Measurements from ENCODE around the gene MFNG.
A peak's percentile ranks its signal among the peaks of the same experiment; 100 is the strongest.

Gene MFNG

GRCh38 chr22:37503850-37504249 is 17.7 kb upstream of the MFNG start:
- Histone ChIP-seq H3K27me3 (peaks cover 0 to 26% of the 10 kb centered on the region in 2 donors), H3K4me3 (no peak overlapping the region), H3K36me3 (peaks cover 0 to 30% (median 0%) of the 10 kb centered on the region in 3 donors), H3K27ac (no peak overlapping the region), H3K4me1 (peaks cover 0 to 17% (median 9%) of the 10 kb centered on the region in 4 donors), H3K9me3 (no peaks in the 10 kb centered on the region)
- TF ChIP-seq, protein P1, sequence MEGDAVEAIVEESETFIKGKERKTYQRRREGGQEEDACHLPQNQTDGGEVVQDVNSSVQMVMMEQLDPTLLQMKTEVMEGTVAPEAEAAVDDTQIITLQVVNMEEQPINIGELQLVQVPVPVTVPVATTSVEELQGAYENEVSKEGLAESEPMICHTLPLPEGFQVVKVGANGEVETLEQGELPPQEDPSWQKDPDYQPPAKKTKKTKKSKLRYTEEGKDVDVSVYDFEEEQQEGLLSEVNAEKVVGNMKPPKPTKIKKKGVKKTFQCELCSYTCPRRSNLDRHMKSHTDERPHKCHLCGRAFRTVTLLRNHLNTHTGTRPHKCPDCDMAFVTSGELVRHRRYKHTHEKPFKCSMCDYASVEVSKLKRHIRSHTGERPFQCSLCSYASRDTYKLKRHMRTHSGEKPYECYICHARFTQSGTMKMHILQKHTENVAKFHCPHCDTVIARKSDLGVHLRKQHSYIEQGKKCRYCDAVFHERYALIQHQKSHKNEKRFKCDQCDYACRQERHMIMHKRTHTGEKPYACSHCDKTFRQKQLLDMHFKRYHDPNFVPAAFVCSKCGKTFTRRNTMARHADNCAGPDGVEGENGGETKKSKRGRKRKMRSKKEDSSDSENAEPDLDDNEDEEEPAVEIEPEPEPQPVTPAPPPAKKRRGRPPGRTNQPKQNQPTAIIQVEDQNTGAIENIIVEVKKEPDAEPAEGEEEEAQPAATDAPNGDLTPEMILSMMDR (IDR thresholded peaks at IDR 0.05) = no peak
- intact Hi-C loops (cut with DNase I; ENCODE audit: low total_unique reads) = no loop called here
- DNase-seq = peak in 1 of 2 donors; percentile 37

DNA sequence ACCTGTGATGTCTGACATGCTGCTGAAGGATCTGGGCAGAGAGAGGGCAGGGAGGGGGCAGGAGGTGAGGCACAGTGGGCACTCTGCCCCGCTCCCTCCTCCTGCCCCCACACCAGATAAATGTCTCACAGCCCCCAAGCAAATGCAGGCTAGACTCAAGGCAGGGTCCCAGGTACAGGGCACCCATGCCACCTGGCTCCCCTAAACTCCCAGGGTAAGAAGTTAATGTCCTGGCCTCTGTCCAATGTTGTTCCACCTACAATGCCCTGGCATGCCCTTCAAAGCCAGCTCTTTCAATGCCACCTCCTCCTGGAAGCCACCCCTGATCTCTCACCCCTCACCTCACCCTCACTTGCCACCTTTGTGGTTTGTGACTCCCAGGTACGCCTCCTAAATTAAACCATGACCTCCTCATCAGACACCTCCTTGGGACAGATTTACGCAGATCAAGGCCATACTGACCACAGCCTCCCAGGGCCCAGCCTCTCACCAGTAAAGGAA is 17.0 kb upstream of the MFNG start:
- Histone ChIP-seq H3K4me1 (peaks cover 0 to 17% (median 9%) of the 10 kb centered on the region in 4 donors), H3K27me3 (peaks cover 0 to 25% of the 10 kb centered on the region in 2 donors), H3K27ac (no peak overlapping the region), H3K9me3 (no peaks in the 10 kb centered on the region), H3K36me3 (peaks cover 0 to 30% (median 0%) of the 10 kb centered on the region in 3 donors), H3K4me3 (no peak overlapping the region)
- no peak for DNase-seq
- TF ChIP-seq, protein P1 (IDR thresholded peaks at IDR 0.05) = no peak
- intact Hi-C loops (cut with DNase I; ENCODE audit: low total_unique reads) = no loop called here

GRCh38 chr22:37502342-37503182 is 16.4 kb upstream of the MFNG start:
- peaks cover 0 to 21% of the 10 kb centered on the region in 2 donors for H3K27me3 ChIP-seq
- H3K36me3 ChIP-seq = peaks cover 0 to 27% (median 0%) of the 10 kb centered on the region in 3 donors
- intact Hi-C loops (cut with DNase I; ENCODE audit: low total_unique reads) = no loop called here
- TF ChIP-seq, protein P1 (IDR thresholded peaks at IDR 0.05) = no peak
- DNase-seq = no peak
- no peak overlapping the region for H3K27ac ChIP-seq
- peaks cover 0 to 17% (median 9%) of the 10 kb centered on the region in 4 donors for H3K4me1 ChIP-seq
- no peaks in the 10 kb centered on the region for H3K9me3 ChIP-seq
- no peak overlapping the region for H3K4me3 ChIP-seq

GRCh38 chr22:37501610-37502341 is 15.6 kb upstream of the MFNG start:
- no peak overlapping the region for H3K4me3 ChIP-seq
- H3K27me3 ChIP-seq = peaks cover 0 to 25% of the 10 kb centered on the region in 2 donors
- H3K4me1 ChIP-seq = peaks cover 0 to 17% (median 9%) of the 10 kb centered on the region in 4 donors
- peak; percentile 40 to 70 for DNase-seq
- H3K36me3 ChIP-seq = peaks cover 0 to 24% (median 0%) of the 10 kb centered on the region in 3 donors
- H3K27ac ChIP-seq = no peak overlapping the region
- intact Hi-C loops (cut with DNase I; ENCODE audit: low total_unique reads) = no loop called here
- TF ChIP-seq, protein P1 (IDR thresholded peaks at IDR 0.05) = no peak
- no peaks in the 10 kb centered on the region for H3K9me3 ChIP-seq

- TF ChIP-seq, protein P1 (IDR thresholded peaks at IDR 0.05) = no peak
- Histone ChIP-seq H3K27me3 (peaks cover 0 to 31% of the 10 kb centered on the region in 2 donors), H3K9me3 (no peaks in the 10 kb centered on the region), H3K36me3 (peaks cover 0 to 17% (median 0%) of the 10 kb centered on the region in 3 donors), H3K4me3 (no peak overlapping the region), H3K27ac (no peak overlapping the region), H3K4me1 (peaks cover 0 to 17% (median 9%) of the 10 kb centered on the region in 4 donors)
- intact Hi-C loops (cut with DNase I; ENCODE audit: low total_unique reads) = no loop called here
- no peak for DNase-seq
Measured at GRCh38 chr22:37500745-37501609, 14.8 kb upstream of the MFNG start.

All from tibial artery (tissue), 4 donors.